HepG2 (cell line): ENCODE results near the gene CLDN20. TPM values are rescaled to one million over a fixed set of nuclear protein-coding genes. Genes with fewer than 3 reads are reported as not detected.

Experiments
- ATM ChIP-seq: fragments of 450-650 bp; IDR thresholded peaks from 2 replicates; pipeline ENCODE4 v1.7.1; 2017; ENCODE audit warnings: mild to moderate bottlenecking, borderline replicate concordance
- EP300 ChIP-seq, 3 experiments: sonication (generic) in 1 of 3; formaldehyde crosslinking in 1 of 3; IDR thresholded peaks; 2 replicates each; pipeline versions ENCODE4 v1.5.1 to v1.6.1; 2011 to 2020; ENCODE audit warnings: low read depth in 2 of 3, low read length in 2 of 3, borderline replicate concordance in 1 of 3, improper control_type of control experiment in 1 of 3, mild to moderate bottlenecking in 1 of 3, missing genetic modification reagents in 1 of 3, moderate library complexity in 1 of 3
- FUBP1 ChIP-seq: sonication (generic); formaldehyde crosslinking; IDR thresholded peaks from 2 replicates; pipeline ENCODE4 v1.5.1; 2020; ENCODE audit warnings: missing genetic modification reagents, mild to moderate bottlenecking, borderline replicate concordance
- ISL2 ChIP-seq: sonication (generic); formaldehyde crosslinking; IDR thresholded peaks from 2 replicates; pipeline ENCODE4 v1.5.0; 2020; ENCODE audit warnings: missing genetic modification reagents
- RBM22 ChIP-seq: fragments of 200-400 bp; formaldehyde crosslinking; optimal IDR thresholded peaks from 2 replicates; pipeline ENCODE3; 2017; ENCODE audit warnings: mild to moderate bottlenecking, low read length, moderate library complexity
- RCOR2 ChIP-seq: IDR thresholded peaks from 2 replicates; pipeline ENCODE4 v1.6.1; 2016; ENCODE audit warnings: missing biosample characterization, missing genetic modification reagents
- RNF219 ChIP-seq: sonication (generic); formaldehyde crosslinking; IDR thresholded peaks from 2 replicates; pipeline ENCODE4 v1.5.0; 2020; ENCODE audit warnings: mild to moderate bottlenecking, missing genetic modification reagents
- YY1 ChIP-seq: IDR thresholded peaks from 2 replicates; pipeline ENCODE4 v1.6.1; 2011; ENCODE audit warnings: low read length, low read depth, moderate library complexity, mild to moderate bottlenecking; ENCODE audit not compliant: insufficient read depth, insufficient replicate concordance
- ZNF44 ChIP-seq: sonication (generic); formaldehyde crosslinking; IDR thresholded peaks from 2 replicates; pipeline ENCODE4 v1.5.1; 2020; ENCODE audit warnings: mild to moderate bottlenecking, missing genetic modification reagents
- ZNF589 ChIP-seq: sonication (generic); formaldehyde crosslinking; conservative IDR thresholded peaks from 2 replicates; pipeline ENCODE4 v1.8.0; 2022; ENCODE audit warnings: mild to moderate bottlenecking, moderate library complexity, missing genetic modification reagents
- polyA plus RNA-seq, 8 experiments: library from polyadenylated mRNA; depleted of rRNA in 3 of 8; stranded (reverse) in 7 of 8; unstranded in 1 of 8; fragments of >200 nt; fragmentation: Illumina TruSeq in 4 of 8; extraction: Trizol in 4 of 8; gene quantifications; 2 replicates each; pipeline versions ENCODE4 v1.2.1 to v1.2.3, GENCODE V29; 2011 to 2016; ENCODE audit warnings: low read depth in 4 of 8, missing spikeins in 1 of 8, mixed read lengths in 1 of 8; ENCODE audit not compliant: insufficient read depth in 1 of 8
- total RNA-seq, 5 experiments: library from RNA; depleted of rRNA; stranded (reverse); fragments of >200 nt; fragmentation: Illumina TruSeq; extraction: Trizol; gene quantifications; 2 replicates each; pipeline ENCODE4 v1.2.3, GENCODE V29; 2016; ENCODE audit warnings: low read depth in 1 of 5

The CLDN20 gene
- total and polyA plus RNA-seq, 2 of the 13 experiments (the other 11 are each of a cell fraction or from before 2014, with no cell fraction given): not detected

GRCh38 chr6:155227046-155227445 is 36.8 kb upstream of the CLDN20 start (continued):
- TF ChIP-seq RBM22: no peak
- TF ChIP-seq ISL2 (CRISPR knock-in tag): no peak
- no peak for TF ChIP-seq ZNF589 (CRISPR knock-in tag)
- TF ChIP-seq FUBP1 (CRISPR knock-in tag): no peak
- no peak for TF ChIP-seq RNF219 (CRISPR knock-in tag)
- TF ChIP-seq RCOR2 (CRISPR knock-in tag): no peak
- TF ChIP-seq ZNF44: no peak
- no peak for TF ChIP-seq EP300 (IDR thresholded peaks at IDR 0.05; ENCODE audit: low read depth in 2 of 2, low read length in 2 of 2)
- TF ChIP-seq EP300 (CRISPR knock-in tag; IDR thresholded peaks at IDR 0.05; ENCODE audit: borderline replicate concordance): no peak
- no peak for TF ChIP-seq YY1
- TF ChIP-seq ATM: no peak
